HepG2 (cell line): ENCODE results near the gene CGB5. TPM values are rescaled to one million over a fixed set of nuclear protein-coding genes. Genes with fewer than 3 reads are reported as not detected.

Experiments
- ATAC-seq: fragments of 200-7000 bp; cut with Tn5 transposase; 3 replicates; pipeline ENCODE4 v1.9.1; 2020; ENCODE audit warnings: mild to moderate bottlenecking, moderate library complexity
- BruUV-seq: library from RNA; stranded (reverse); fragments of 400-500 nt; replicated peaks from 2 replicates; lab custom pipeline; 2021; lab: Mats Ljungman, UMichigan
- CTCF ChIA-PET: fragments of 300-600 bp; formaldehyde crosslinking; extraction: SDS; loops from one replicate; lab custom pipeline; 2021; ENCODE audit warnings: low total read pairs, inconsistent platforms, low intra/inter-chr PET ratio; lab: Yijun Ruan, JAX
- POLR2A ChIA-PET: fragments of 350-600 bp; sonication (Branson Sonifier 250); formaldehyde crosslinking; loops from one replicate; lab custom pipeline; 2020; ENCODE audit warnings: antibody characterized with exemption, inconsistent platforms; lab: Yijun Ruan, JAX
- DNase-seq: peaks from one replicate; pipeline ENCODE4 v3.0.0-alpha.2; 2015; ENCODE audit warnings: low spot score
- FAIRE-seq: peaks from 3 replicates; lab custom pipeline; 2011; peaks lifted over from hg19 to GRCh38; lab: Jason Lieb, UNC
- H2AFZ ChIP-seq: one replicate; pipeline ENCODE4 v1.6.1; 2011; ENCODE audit warnings: low read length, inconsistent platforms
- H3K27ac ChIP-seq: fragments of 300-600 bp; 3 replicates; pipeline ENCODE4 v1.8.0; 2011; ENCODE audit warnings: mixed run types, mild to moderate bottlenecking, mixed read lengths, low read length, inconsistent platforms; ENCODE audit not compliant: insufficient read depth; ENCODE audit errors: extremely low read length
- H3K27me3 ChIP-seq, 2 experiments: fragments of 200-600 bp in 1 of 2; 2 replicates in 1 of 2; 3 replicates in 1 of 2; pipeline versions ENCODE4 v1.6.0 to v1.8.0; 2011; ENCODE audit warnings: low read length in 2 of 2, mild to moderate bottlenecking in 2 of 2, moderate library complexity in 2 of 2, inconsistent platforms in 1 of 2; ENCODE audit not compliant: insufficient read depth in 2 of 2, control insufficient read depth in 1 of 2
- H3K36me3 ChIP-seq, 2 experiments: fragments of 200-600 bp in 1 of 2; replicated peaks in 1 of 2; 2 replicates in 1 of 2; 3 replicates in 1 of 2; pipeline versions ENCODE4 v1.5.1 to v1.8.0; 2011; ENCODE audit warnings: low read length in 2 of 2, inconsistent platforms in 1 of 2; ENCODE audit not compliant: insufficient read depth in 2 of 2, control insufficient read depth in 1 of 2
- H3K4me1 ChIP-seq: 2 replicates; pipeline ENCODE4 v1.5.1; 2012; ENCODE audit warnings: low read length, inconsistent platforms; ENCODE audit not compliant: insufficient read depth
- H3K4me2 ChIP-seq: 2 replicates; pipeline ENCODE4 v1.6.0; 2011; ENCODE audit warnings: low read depth, low read length, inconsistent platforms
- H3K4me3 ChIP-seq, 3 experiments: fragments of 200-600 bp in 1 of 3; sonication (generic), shearing (Covaris generic) in 1 of 3; replicated peaks in 1 of 3; 2 replicates each; pipeline ENCODE4 v1.5.1; 2011 to 2016; ENCODE audit warnings: low read length in 3 of 3, inconsistent platforms in 2 of 3, low read depth in 2 of 3, mild to moderate bottlenecking in 2 of 3, control low read depth in 1 of 3, mixed read lengths in 1 of 3; ENCODE audit not compliant: insufficient read depth in 1 of 3
- H3K79me2 ChIP-seq: one replicate; pipeline ENCODE4 v1.6.1; 2011; ENCODE audit warnings: low read length, inconsistent platforms; ENCODE audit not compliant: insufficient read depth
- H3K9ac ChIP-seq: 2 replicates; pipeline ENCODE4 v1.6.0; 2011; ENCODE audit warnings: mild to moderate bottlenecking, low read depth, low read length, inconsistent platforms; ENCODE audit not compliant: insufficient read depth
- H3K9me3 ChIP-seq: 2 replicates; pipeline ENCODE4 v1.5.1; 2012; ENCODE audit warnings: mild to moderate bottlenecking, low read length
- H4K20me1 ChIP-seq: 2 replicates; pipeline ENCODE4 v1.6.0; 2011; ENCODE audit warnings: inconsistent platforms, mild to moderate bottlenecking, low read length, moderate library complexity; ENCODE audit not compliant: insufficient read depth
- ARNT ChIP-seq: fragments of 450-650 bp; IDR thresholded peaks from 2 replicates; pipeline ENCODE4 v1.6.1; 2017
- CHD4 ChIP-seq: fragments of 200-600 bp; sonication (generic); IDR thresholded peaks from 2 replicates; pipeline ENCODE4 v1.7.0; 2017; ENCODE audit warnings: mild to moderate bottlenecking, low read length, borderline replicate concordance
- ETV5 ChIP-seq: IDR thresholded peaks from 2 replicates; pipeline ENCODE4 v1.6.1; 2018; ENCODE audit warnings: missing biosample characterization, missing genetic modification reagents, inconsistent platforms, borderline replicate concordance
- GFI1 ChIP-seq: sonication (generic); formaldehyde crosslinking; IDR thresholded peaks from 2 replicates; pipeline ENCODE4 v1.5.0; 2020; ENCODE audit warnings: missing genetic modification reagents, mild to moderate bottlenecking, borderline replicate concordance
- HNRNPUL1 ChIP-seq: fragments of 200-400 bp; formaldehyde crosslinking; IDR thresholded peaks from 2 replicates; pipeline ENCODE4 v1.6.1; 2017; ENCODE audit warnings: low read depth, mild to moderate bottlenecking, low read length, moderate library complexity
- MYC ChIP-seq: sonication (generic); formaldehyde crosslinking; IDR thresholded peaks from 2 replicates; pipeline ENCODE4 v1.9.0; 2021; ENCODE audit warnings: missing genetic modification reagents, borderline replicate concordance
- SYNCRIP ChIP-seq: fragments of 200-400 bp; formaldehyde crosslinking; IDR thresholded peaks from 2 replicates; pipeline ENCODE4 v1.6.1; 2018; ENCODE audit warnings: mild to moderate bottlenecking, low read depth, low read length; ENCODE audit not compliant: insufficient read depth
- ZNF331 ChIP-seq: sonication (generic); formaldehyde crosslinking; IDR thresholded peaks from 2 replicates; pipeline ENCODE4 v1.4.0; 2020; ENCODE audit warnings: missing genetic modification reagents
- ZNF775 ChIP-seq: sonication (generic); formaldehyde crosslinking; IDR thresholded peaks from 2 replicates; pipeline ENCODE4 v1.4.0; 2020; ENCODE audit warnings: missing genetic modification reagents, mild to moderate bottlenecking, moderate library complexity, borderline replicate concordance
- WGBS: methylation state at CpG from one replicate; pipeline ENCODE4 v1.1.6; 2017; ENCODE audit warnings: low lambda C conversion rate; 5-methylcytosine and 5-hydroxymethylcytosine counted together
- in situ Hi-C: cut with HindIII; loops from 2 replicates; pipeline ENCODE4 v1.10.0; 2017; ENCODE audit warnings: low pct_unique_long_range_greater_than_20kb; ENCODE audit not compliant: extremely low pct_ligation_motif_present
- intact Hi-C: fragments of 100-400 bp; cut with micrococcal nuclease; formaldehyde crosslinking; loops from one replicate; pipeline ENCODE4 v1.10.0; 2022; ENCODE audit not compliant: unreplicated experiment
- polyA plus RNA-seq, 8 experiments: library from polyadenylated mRNA; depleted of rRNA in 3 of 8; stranded (reverse) in 7 of 8; unstranded in 1 of 8; fragments of >200 nt; fragmentation: Illumina TruSeq in 4 of 8; extraction: Trizol in 4 of 8; gene quantifications; 2 replicates each; pipeline versions ENCODE4 v1.2.1 to v1.2.3, GENCODE V29; 2011 to 2016; ENCODE audit warnings: low read depth in 4 of 8, missing spikeins in 1 of 8, mixed read lengths in 1 of 8; ENCODE audit not compliant: insufficient read depth in 1 of 8
- total RNA-seq, 5 experiments: library from RNA; depleted of rRNA; stranded (reverse); fragments of >200 nt; fragmentation: Illumina TruSeq; extraction: Trizol; gene quantifications; 2 replicates each; pipeline ENCODE4 v1.2.3, GENCODE V29; 2016; ENCODE audit warnings: low read depth in 1 of 5
- TF ChIP-seq, protein P1 (sequence below): IDR thresholded peaks from 2 replicates; pipeline ENCODE4 v1.6.1; 2016; ENCODE audit warnings: mild to moderate bottlenecking
- TF ChIP-seq, protein P2 (sequence below): sonication (generic); formaldehyde crosslinking; IDR thresholded peaks from 2 replicates; pipeline ENCODE4 v1.4.0; 2020; ENCODE audit warnings: missing genetic modification reagents, borderline replicate concordance

CGB5 gene
- total and polyA plus RNA-seq, 2 of the 13 experiments (the other 11 are each of a cell fraction or from before 2014, with no cell fraction given) = not detected

DNA sequence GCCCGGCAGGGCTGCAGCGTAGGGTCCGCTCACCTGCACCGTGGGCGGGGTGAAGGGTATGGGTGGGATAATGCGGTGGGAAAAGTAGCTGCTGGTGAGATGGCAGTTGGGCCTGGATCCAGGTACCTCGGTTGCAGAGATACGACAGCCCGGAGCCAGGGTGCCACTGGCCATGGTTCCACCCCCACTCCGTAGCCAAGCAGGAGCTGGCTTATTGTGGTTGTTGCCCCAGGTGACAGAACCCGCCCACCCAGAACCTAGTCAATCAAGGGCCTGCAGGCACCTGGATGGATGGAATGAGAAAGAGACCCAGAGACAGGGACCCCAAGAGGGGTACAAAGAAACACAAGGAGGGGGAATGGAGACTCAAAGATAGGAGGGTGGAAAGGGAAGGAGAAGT is 23.3 kb upstream of the CGB5 start:
- ChIA-PET CTCF (no interaction called here), POLR2A (interaction anchor here (1.6 kb wide), 1 partner anchor 53 kb away, joined by 5 read pairs; no protein-coding TSS in a partner anchor)
- no peak overlapping the region for H3K9ac ChIP-seq
- H3K27me3 ChIP-seq = peaks cover 0 to 25% of the 10 kb centered on the region in 2 experiments; a peak in 3 of 5 replicates
- H3K9me3 ChIP-seq = no peaks in the 10 kb centered on the region
- H3K79me2 ChIP-seq = no peaks in the 10 kb centered on the region
- H3K36me3 ChIP-seq = peaks cover 0 to 5% of the 10 kb centered on the region in 2 experiments; a peak in 2 of 5 replicates
- FAIRE-seq (no peak), ATAC-seq (no peak), DNase-seq (no peak)
- no TSS peak for BruUV-seq
- no peaks in the 10 kb centered on the region for H4K20me1 ChIP-seq
- intact Hi-C loops (no loop called here), in situ Hi-C loops (no loop called here)
- no peak overlapping the region for H3K27ac ChIP-seq
- TF ChIP-seq, protein P1, sequence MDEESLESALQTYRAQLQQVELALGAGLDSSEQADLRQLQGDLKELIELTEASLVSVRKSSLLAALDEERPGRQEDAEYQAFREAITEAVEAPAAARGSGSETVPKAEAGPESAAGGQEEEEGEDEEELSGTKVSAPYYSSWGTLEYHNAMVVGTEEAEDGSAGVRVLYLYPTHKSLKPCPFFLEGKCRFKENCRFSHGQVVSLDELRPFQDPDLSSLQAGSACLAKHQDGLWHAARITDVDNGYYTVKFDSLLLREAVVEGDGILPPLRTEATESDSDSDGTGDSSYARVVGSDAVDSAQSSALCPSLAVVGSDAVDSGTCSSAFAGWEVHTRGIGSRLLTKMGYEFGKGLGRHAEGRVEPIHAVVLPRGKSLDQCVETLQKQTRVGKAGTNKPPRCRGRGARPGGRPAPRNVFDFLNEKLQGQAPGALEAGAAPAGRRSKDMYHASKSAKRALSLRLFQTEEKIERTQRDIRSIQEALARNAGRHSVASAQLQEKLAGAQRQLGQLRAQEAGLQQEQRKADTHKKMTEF (CRISPR knock-in tag) = no peak
- TF ChIP-seq ZNF331 (CRISPR knock-in tag) (no peak), GFI1 (CRISPR knock-in tag) (no peak), SYNCRIP (no peak), CHD4 (no peak), ETV5 (CRISPR knock-in tag) (no peak), ARNT (no peak), HNRNPUL1 (no peak), ZNF775 (no peak), MYC (CRISPR knock-in tag) (no peak)
- TF ChIP-seq, protein P2, sequence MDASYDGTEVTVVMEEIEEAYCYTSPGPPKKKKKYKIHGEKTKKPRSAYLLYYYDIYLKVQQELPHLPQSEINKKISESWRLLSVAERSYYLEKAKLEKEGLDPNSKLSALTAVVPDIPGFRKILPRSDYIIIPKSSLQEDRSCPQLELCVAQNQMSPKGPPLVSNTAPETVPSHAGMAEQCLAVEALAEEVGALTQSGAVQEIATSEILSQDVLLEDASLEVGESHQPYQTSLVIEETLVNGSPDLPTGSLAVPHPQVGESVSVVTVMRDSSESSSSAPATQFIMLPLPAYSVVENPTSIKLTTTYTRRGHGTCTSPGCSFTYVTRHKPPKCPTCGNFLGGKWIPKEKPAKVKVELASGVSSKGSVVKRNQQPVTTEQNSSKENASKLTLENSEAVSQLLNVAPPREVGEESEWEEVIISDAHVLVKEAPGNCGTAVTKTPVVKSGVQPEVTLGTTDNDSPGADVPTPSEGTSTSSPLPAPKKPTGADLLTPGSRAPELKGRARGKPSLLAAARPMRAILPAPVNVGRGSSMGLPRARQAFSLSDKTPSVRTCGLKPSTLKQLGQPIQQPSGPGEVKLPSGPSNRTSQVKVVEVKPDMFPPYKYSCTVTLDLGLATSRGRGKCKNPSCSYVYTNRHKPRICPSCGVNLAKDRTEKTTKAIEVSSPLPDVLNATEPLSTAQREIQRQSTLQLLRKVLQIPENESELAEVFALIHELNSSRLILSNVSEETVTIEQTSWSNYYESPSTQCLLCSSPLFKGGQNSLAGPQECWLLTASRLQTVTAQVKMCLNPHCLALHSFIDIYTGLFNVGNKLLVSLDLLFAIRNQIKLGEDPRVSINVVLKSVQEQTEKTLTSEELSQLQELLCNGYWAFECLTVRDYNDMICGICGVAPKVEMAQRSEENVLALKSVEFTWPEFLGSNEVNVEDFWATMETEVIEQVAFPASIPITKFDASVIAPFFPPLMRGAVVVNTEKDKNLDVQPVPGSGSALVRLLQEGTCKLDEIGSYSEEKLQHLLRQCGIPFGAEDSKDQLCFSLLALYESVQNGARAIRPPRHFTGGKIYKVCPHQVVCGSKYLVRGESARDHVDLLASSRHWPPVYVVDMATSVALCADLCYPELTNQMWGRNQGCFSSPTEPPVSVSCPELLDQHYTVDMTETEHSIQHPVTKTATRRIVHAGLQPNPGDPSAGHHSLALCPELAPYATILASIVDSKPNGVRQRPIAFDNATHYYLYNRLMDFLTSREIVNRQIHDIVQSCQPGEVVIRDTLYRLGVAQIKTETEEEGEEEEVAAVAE = no peak
- H3K4me2 ChIP-seq = no peak overlapping the region
- 46% methylated on average over 11 of the region's 11 CpGs for WGBS
- peaks cover 27% of the 10 kb centered on the region for H3K4me1 ChIP-seq
- no peak overlapping the region for H2AFZ ChIP-seq
- no peak overlapping the region for H3K4me3 ChIP-seq
